Measurements from ENCODE around the gene HDGFL3. TPM values are rescaled to one million over a fixed set of nuclear protein-coding genes. Genes with fewer than 3 reads are reported as not detected.
"Not testable (repeated sequence)": the region's sequence is repeated elsewhere in the genome, so short reads cannot be mapped to it uniquely, and the experiment has no call there.

Gene HDGFL3
- total RNA-seq, result 10 to 100 TPM; 11.1 to 44.7 TPM

- H3K36me3 Mint-ChIP-seq (ENCODE audit: low read depth), result peaks cover 7% of the 10 kb centered on the region
- H3K4me3 Mint-ChIP-seq, result peak within 1 kb of the TSS; percentile 89
- peak; percentile 56 for ATAC-seq (replicated peaks)
- H3K27ac Mint-ChIP-seq, result peak within 1 kb of the TSS; percentile 93
- no peaks in the 10 kb centered on the region for H3K4me1 Mint-ChIP-seq
- no peaks in the 10 kb centered on the region for H3K9me3 Mint-ChIP-seq
- peaks cover 16% of the 10 kb centered on the region for H3K27me3 Mint-ChIP-seq
Measured at GRCh38 chr15:83207660-83208366, at the start of gene HDGFL3. HDGFL3 (minus strand) TSS chr15:83207823; CDS start chr15:83207414, 409 bp downstream.

GRCh38 chr15:83250781-83251180 lies 43.2 kb upstream of the HDGFL3 start:
- Mint-ChIP-seq H3K36me3 (ENCODE audit: low read depth) (no peaks in the 10 kb centered on the region), H3K27ac (no peak overlapping the region), H3K4me1 (no peaks in the 10 kb centered on the region), H3K27me3 (peaks cover 27% of the 10 kb centered on the region), H3K9me3 (no peaks in the 10 kb centered on the region), H3K4me3 (no peak overlapping the region)
- no peak for ATAC-seq (replicated peaks)

GRCh38 chr15:83249030-83249343 lies 41.4 kb upstream of the HDGFL3 start:
- H3K4me1 Mint-ChIP-seq, result no peaks in the 10 kb centered on the region

GRCh38 chr15:83248151-83249029 lies 40.8 kb upstream of the HDGFL3 start:
- H3K27ac Mint-ChIP-seq, result no peak overlapping the region
- H3K4me3 Mint-ChIP-seq, result no peak overlapping the region
- H3K4me1 Mint-ChIP-seq, result no peaks in the 10 kb centered on the region
- ATAC-seq (replicated peaks), result no peak
- no peaks in the 10 kb centered on the region for H3K9me3 Mint-ChIP-seq
- peaks cover 21% of the 10 kb centered on the region for H3K27me3 Mint-ChIP-seq
- H3K36me3 Mint-ChIP-seq (ENCODE audit: low read depth), result no peaks in the 10 kb centered on the region

More at GRCh38 chr15:83249030-83249343, 41.4 kb upstream of the HDGFL3 start:
- no peak overlapping the region for H3K27ac Mint-ChIP-seq
- no peak for ATAC-seq (replicated peaks)
- H3K4me3 Mint-ChIP-seq, result no peak overlapping the region
- no peaks in the 10 kb centered on the region for H3K9me3 Mint-ChIP-seq
- H3K36me3 Mint-ChIP-seq (ENCODE audit: low read depth), result no peaks in the 10 kb centered on the region
- peaks cover 21% of the 10 kb centered on the region for H3K27me3 Mint-ChIP-seq

- Mint-ChIP-seq H3K36me3 (ENCODE audit: low read depth) (no peaks in the 10 kb centered on the region), H3K27me3 (peaks cover 11% of the 10 kb centered on the region), H3K4me3 (no peak overlapping the region), H3K27ac (no peak overlapping the region), H3K4me1 (no peaks in the 10 kb centered on the region), H3K9me3 (peaks cover 6% of the 10 kb centered on the region)
- ATAC-seq (replicated peaks), result no peak
Measured at GRCh38 chr15:83243634-83244033, 36.0 kb upstream of the HDGFL3 start.

- Mint-ChIP-seq H3K36me3 (ENCODE audit: low read depth) (no peaks in the 10 kb centered on the region), H3K27me3 (peaks cover 2% of the 10 kb centered on the region), H3K4me1 (peaks cover 6% of the 10 kb centered on the region), H3K4me3 (no peak overlapping the region), H3K9me3 (no peaks in the 10 kb centered on the region), H3K27ac (no peak overlapping the region)
- no peak for ATAC-seq (replicated peaks)
Measured at GRCh38 chr15:83230242-83230641, 22.6 kb upstream of the HDGFL3 start.

- peaks cover 11% of the 10 kb centered on the region for H3K27me3 Mint-ChIP-seq
- H3K27ac Mint-ChIP-seq, result no peak overlapping the region
- peak overlapping the region; percentile 34 for H3K4me3 Mint-ChIP-seq
- H3K4me1 Mint-ChIP-seq, result peaks cover 10% of the 10 kb centered on the region
- ATAC-seq (replicated peaks), result no peak
- H3K36me3 Mint-ChIP-seq (ENCODE audit: low read depth), result no peaks in the 10 kb centered on the region
- H3K9me3 Mint-ChIP-seq, result no peaks in the 10 kb centered on the region
Measured at GRCh38 chr15:83225449-83225848, 17.8 kb upstream of the HDGFL3 start.

- not testable (repeated sequence) for H3K36me3 Mint-ChIP-seq (ENCODE audit: low read depth); H3K27ac Mint-ChIP-seq; H3K9me3 Mint-ChIP-seq; H3K4me1 Mint-ChIP-seq; ATAC-seq (replicated peaks); H3K4me3 Mint-ChIP-seq
- H3K27me3 Mint-ChIP-seq, result peaks cover 11% of the 10 kb centered on the region
Measured at GRCh38 chr15:83221781-83222180, 14.2 kb upstream of the HDGFL3 start.

GRCh38 chr15:83219026-83219425 lies 11.4 kb upstream of the HDGFL3 start:
- Mint-ChIP-seq H3K4me1 (no peaks in the 10 kb centered on the region), H3K27me3 (peaks cover 21% of the 10 kb centered on the region), H3K36me3 (ENCODE audit: low read depth) (no peaks in the 10 kb centered on the region), H3K4me3 (no peak overlapping the region), H3K9me3 (no peaks in the 10 kb centered on the region), H3K27ac (no peak overlapping the region)
- no peak for ATAC-seq (replicated peaks)

- ATAC-seq (replicated peaks), result no peak
- no peak overlapping the region for H3K27ac Mint-ChIP-seq
- no peaks in the 10 kb centered on the region for H3K9me3 Mint-ChIP-seq
- peaks cover 20% of the 10 kb centered on the region for H3K27me3 Mint-ChIP-seq
- no peaks in the 10 kb centered on the region for H3K4me1 Mint-ChIP-seq
- H3K4me3 Mint-ChIP-seq, result no peak overlapping the region
- H3K36me3 Mint-ChIP-seq (ENCODE audit: low read depth), result no peaks in the 10 kb centered on the region
Measured at GRCh38 chr15:83215306-83215705, 7.7 kb upstream of the HDGFL3 start.

- peak; percentile 9 for ATAC-seq (replicated peaks)
- no peak overlapping the region for H3K27ac Mint-ChIP-seq
- H3K4me1 Mint-ChIP-seq, result no peaks in the 10 kb centered on the region
- no peaks in the 10 kb centered on the region for H3K9me3 Mint-ChIP-seq
- peaks cover 24% of the 10 kb centered on the region for H3K27me3 Mint-ChIP-seq
- H3K4me3 Mint-ChIP-seq, result no peak overlapping the region
- H3K36me3 Mint-ChIP-seq (ENCODE audit: low read depth), result peaks cover 7% of the 10 kb centered on the region
Measured at GRCh38 chr15:83210619-83211018, 3.0 kb upstream of the HDGFL3 start.

- no peaks in the 10 kb centered on the region for H3K9me3 Mint-ChIP-seq
- no peak overlapping the region for H3K4me3 Mint-ChIP-seq
- peaks cover 7% of the 10 kb centered on the region for H3K36me3 Mint-ChIP-seq (ENCODE audit: low read depth)
- no peaks in the 10 kb centered on the region for H3K4me1 Mint-ChIP-seq
- H3K27me3 Mint-ChIP-seq, result peaks cover 19% of the 10 kb centered on the region
- ATAC-seq (replicated peaks), result no peak
- no peak overlapping the region for H3K27ac Mint-ChIP-seq
Measured at GRCh38 chr15:83209333-83209732, 1.7 kb upstream of the HDGFL3 start.

GRCh38 chr15:83208367-83208661 lies 691 bp upstream of the HDGFL3 start:
- no peak overlapping the region for H3K27ac Mint-ChIP-seq
- H3K9me3 Mint-ChIP-seq, result no peaks in the 10 kb centered on the region
- ATAC-seq (replicated peaks), result no peak
- peaks cover 16% of the 10 kb centered on the region for H3K27me3 Mint-ChIP-seq
- H3K4me3 Mint-ChIP-seq, result no peak overlapping the region
- H3K4me1 Mint-ChIP-seq, result no peaks in the 10 kb centered on the region
- peaks cover 7% of the 10 kb centered on the region for H3K36me3 Mint-ChIP-seq (ENCODE audit: low read depth)

GRCh38 chr15:83207009-83207659 lies 489 bp downstream of the HDGFL3 start:
- H3K36me3 Mint-ChIP-seq (ENCODE audit: low read depth), result peaks cover 7% of the 10 kb centered on the region
- H3K9me3 Mint-ChIP-seq, result no peaks in the 10 kb centered on the region
- no peak overlapping the region for H3K27ac Mint-ChIP-seq
- ATAC-seq (replicated peaks), result peak; percentile 44
- H3K27me3 Mint-ChIP-seq, result peaks cover 12% of the 10 kb centered on the region
- no peaks in the 10 kb centered on the region for H3K4me1 Mint-ChIP-seq
- peak overlapping the region; percentile 89 for H3K4me3 Mint-ChIP-seq

GRCh38 chr15:83206526-83207008 lies 1.1 kb downstream of the HDGFL3 start:
- H3K9me3 Mint-ChIP-seq, result no peaks in the 10 kb centered on the region
- peaks cover 7% of the 10 kb centered on the region for H3K36me3 Mint-ChIP-seq (ENCODE audit: low read depth)
- H3K4me1 Mint-ChIP-seq, result no peaks in the 10 kb centered on the region
- peak overlapping the region; percentile 93 for H3K27ac Mint-ChIP-seq
- no peak for ATAC-seq (replicated peaks)
- peak overlapping the region; percentile 89 for H3K4me3 Mint-ChIP-seq
- H3K27me3 Mint-ChIP-seq, result peaks cover 7% of the 10 kb centered on the region
